HG03196 (cell line): ENCODE data around the gene PGGT1B.
A peak's percentile ranks its signal among the peaks of the same experiment; 100 is the strongest.

ENCODE experiments used
- ATAC-seq: cut with Tn5 transposase; IDR thresholded peaks from one replicate; pipeline ENCODE4 v1.9.1; 2021; ENCODE audit not compliant: unreplicated experiment

Gene PGGT1B

DNA sequence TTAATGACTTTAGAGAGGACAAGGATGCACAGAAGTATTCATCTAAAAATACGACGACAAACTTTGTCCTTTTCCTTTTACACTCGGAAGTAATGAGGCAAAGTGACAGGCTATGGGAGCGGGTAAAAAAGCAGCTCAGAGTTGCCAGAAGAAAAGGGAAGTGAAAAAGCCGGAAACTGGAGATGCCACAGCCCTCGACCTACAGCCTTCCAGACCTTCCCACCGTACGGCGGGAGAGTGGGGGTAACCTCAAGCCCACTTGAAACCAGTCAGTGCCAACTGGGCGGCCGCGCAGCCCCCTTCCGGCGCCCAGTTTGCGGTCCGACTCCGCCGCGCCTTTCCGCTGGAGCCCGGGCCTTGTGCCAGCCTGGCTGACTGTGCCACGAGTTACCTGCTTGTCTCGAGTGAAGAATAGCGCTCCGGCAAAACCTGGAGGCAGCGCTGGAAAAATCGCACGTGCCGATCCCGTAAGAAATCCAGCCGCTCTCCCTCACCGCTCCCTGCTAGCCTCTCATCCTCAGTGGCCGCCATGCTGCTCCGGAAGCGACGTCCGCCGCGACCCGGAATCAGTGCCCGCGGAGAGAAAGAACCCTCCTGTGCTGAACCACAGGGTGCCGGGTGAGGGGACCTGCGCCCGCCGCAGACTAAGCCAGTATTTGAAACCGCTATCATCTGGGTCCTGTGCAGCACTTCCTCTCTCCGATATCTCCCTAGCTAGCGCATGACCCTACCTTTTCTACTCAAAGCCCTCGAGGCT lies at the start of gene PGGT1B:
TSS of gene PGGT1B (minus strand) at position 557 of the 757 bp plus-strand sequence. CDS start at position 531, 26 bp downstream.
- peak; percentile 90 for ATAC-seq

DNA sequence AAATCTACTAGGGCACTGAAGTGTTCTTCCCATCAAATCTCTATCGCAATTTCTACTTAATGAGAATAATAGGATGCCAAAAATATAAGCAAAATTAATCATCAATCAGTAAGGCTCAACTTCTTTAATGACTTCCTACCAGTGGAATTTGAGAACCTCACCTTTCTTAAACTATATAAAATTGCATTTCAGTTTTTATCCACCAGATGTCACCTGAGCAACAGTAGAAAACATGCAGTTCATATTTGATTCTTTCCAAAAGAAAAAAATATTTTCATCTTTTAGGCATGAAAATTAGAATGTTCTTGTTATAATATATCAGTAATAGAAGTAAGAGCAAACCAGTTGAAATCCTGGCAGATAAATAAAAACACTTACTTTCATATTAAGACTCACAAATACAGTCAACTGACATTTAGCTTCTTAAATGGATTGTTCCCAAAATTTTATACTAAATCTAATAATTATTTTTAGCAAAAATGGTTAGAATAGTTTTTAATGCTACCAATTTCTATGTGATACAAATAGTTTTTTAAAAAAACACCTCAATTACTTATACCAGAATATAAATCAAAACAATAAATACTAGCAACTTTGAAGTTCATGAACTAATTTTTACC lies 47.2 kb upstream of the PGGT1B start:
- no peak for ATAC-seq

DNA sequence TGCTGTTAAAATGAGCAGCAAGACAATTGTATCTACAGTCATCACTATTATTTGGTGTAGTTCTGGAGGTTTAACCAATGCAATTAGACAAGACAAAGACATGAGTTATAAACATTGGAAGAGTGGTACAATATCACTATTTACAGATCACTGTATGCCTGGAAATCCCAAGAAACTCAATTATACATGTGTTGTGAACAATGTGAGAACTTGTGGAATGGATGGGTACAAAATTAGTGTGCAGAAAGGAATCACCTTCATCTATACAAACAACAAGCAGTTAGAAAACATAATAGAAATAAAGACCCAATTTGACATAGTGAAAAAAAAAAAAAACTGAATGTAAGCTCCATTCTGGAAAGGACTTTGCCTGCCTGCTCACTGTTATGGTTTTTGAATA lies 46.1 kb upstream of the PGGT1B start:
- ATAC-seq = no peak

DNA sequence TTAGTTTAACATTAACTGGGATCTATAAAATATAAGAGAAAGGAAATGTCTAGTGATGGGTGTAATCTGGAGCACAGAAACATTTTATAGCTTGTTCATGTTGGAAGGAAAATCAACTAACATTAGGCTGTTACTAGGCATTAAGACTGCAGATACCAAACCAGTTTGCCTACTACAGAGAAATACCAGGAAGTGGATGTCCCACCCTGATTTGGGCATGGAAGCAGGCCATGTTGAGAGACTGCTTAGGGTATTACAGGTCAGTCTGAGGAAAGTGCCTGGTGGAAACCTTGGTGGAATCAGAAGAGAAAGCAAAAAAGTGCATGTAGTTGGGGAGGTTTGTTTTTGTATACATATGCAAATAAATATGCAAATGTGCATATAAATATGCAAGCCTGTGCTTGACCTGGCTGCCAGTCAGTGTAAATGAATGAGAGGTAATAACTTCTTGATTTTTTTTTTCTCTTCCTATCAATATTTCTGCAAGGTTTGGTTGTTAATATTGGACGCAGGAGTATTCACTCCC lies 43.4 kb upstream of the PGGT1B start:
- no peak for ATAC-seq

DNA sequence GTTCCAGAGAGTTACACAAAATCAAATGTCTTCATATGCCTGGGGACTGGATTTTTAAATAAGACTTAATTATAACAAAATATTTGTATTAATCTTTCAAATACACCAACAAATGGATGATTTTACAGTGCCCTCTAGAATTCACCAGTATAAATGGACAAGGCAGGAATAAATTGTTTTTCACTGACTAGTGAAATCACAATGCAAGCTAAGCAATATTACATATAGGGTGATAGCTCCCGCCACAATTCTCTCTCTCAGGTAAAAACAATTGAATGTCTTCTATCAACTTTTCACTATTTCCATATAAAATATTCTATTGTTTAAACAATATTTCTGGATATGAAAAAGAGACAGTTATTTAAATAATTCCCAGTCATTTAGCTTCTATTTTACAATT lies 41.8 kb upstream of the PGGT1B start:
- ATAC-seq = no peak

DNA sequence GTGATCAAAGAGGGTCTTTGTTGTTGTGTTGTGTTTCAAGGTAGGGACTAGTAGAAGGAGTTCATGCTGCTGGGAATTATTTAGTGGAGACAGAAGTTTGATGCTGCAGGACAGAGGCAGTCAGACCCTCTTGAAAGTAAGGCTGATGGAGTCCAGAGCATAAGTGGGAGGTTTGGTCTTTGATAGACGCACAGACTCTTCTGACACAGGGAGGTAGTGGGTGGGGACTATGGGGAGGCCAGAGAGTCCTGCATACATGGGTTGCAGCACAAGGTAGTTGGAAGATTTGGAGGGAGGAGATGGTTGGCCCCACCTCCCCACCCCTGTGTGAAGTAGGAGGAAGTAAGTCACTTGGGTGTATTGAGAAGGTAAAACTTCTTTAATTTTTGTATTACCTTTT lies 36.1 kb upstream of the PGGT1B start:
- ATAC-seq = no peak

DNA sequence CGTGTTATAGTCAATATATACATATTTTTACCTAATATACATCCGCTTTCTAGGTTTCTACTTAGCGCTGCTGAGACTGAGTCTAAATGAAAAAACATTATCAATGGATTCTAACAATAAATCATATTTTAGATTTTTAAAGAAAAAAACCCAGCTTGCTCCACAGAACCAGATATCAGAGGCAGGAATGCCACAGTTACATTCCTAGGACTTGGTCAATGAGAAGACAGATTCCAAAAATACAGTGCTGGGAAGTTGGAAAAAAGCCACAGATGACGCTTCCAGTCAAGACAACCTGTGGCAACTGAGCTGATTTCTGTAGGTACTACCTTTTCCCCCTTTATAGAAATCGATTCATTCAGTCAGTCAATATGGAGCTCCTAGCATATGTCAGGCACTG lies 34.4 kb upstream of the PGGT1B start:
- ATAC-seq = no peak

DNA sequence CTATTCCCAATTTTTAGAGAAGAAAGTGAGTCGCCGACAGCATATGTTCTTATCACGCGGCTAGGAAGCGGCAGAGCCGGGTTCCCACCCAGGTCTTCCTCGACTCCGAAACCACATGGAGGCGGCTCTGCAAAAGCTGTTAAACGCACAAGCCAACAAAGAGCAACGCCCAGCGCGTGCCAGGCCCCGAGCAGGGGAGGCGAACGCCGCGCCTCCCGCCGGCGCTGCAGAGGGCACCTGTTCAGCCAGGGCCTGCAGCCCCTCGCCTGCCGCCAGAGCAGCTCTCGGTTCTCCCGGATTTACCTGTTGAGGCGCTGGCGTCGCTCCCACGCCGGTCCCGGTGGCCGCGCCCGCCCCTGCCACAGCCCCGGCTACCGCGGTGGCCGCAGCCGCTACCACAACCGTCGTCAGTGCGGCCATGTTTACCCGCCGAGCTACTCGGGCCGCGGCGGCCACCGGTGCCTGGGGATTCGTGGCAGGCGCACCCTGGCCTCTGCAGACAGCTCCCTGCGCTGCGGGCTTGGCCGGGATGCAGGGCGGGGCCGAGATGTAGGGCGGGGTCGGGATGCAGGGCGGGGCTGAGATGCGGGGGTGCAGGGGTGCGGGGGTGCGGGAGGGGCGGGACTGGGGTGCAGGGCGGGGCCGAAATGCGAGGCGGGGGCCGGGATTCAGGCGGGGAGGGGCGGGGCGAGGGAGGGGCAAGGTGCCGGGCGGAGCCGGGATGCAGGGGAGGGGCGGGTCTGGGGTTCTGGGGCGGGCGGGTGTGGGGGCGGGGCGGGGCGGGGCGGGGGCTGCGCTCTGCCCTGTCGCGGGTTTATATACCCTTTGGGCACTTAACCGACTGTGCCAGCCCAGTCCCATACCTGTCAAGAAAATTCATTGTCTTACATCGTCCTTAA lies 33.7 kb upstream of the PGGT1B start, which contains the start of gene CCDC112:
TSS of gene CCDC112 (minus strand) at position 531 of the 899 bp plus-strand sequence. CDS start at position 420, 111 bp downstream.
- ATAC-seq = peak; percentile 77

DNA sequence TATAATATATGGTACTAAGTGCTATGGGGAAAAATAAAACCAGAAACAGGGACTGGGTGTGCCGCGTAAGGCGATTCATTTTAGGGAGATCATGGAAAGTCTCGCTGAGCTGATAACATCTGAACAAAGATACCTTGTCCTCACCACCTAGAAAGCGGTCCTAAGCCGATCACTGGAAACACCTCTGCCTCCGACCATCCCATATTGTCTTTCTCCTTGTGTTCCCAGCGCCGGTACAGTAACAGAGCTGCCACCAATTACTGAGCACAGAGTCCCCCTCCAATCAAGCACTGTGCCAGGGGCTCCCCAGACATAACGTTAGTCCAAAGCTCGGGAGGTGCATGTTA lies 33.1 kb upstream of the PGGT1B start:
- peak; percentile 16 for ATAC-seq

DNA sequence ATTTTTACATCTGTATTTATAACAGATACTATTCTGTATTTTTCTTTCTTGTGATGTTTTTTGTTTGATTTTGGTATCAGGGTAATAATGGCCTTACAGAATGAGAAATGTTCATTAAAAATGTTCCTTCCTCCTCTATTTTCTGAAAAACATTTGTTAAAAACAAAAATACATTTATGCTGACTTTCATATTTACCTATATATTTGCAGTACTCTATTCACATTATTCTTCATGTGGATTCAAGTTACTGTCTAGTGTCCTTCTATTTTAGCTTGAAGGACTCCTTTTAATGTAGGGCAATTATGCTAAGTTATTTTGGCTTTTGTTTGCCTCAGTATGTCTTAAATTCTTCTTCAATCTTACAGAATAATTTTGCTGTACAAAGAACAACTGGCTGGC lies 28.7 kb upstream of the PGGT1B start:
- no peak for ATAC-seq

DNA sequence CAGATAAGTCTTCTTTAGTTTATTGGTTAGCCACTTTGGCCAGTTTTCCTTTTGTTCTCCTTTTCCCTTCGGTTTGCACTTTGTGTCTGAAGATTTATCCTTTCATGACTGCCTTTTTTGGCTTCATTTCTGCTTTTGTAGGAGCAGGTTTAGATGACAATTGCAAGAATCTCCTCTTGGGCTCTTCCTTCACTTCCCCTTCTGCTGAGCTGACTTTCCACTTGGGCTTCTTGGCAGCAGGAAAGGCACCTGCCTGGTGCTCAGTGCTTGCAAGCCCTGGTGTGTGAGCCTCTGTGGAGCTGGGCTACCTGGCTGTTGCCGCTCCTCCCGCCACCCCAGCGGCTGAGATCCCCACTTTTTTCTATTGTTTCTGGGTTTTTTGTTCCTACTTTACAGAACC lies 26.4 kb upstream of the PGGT1B start:
- ATAC-seq = no peak

DNA sequence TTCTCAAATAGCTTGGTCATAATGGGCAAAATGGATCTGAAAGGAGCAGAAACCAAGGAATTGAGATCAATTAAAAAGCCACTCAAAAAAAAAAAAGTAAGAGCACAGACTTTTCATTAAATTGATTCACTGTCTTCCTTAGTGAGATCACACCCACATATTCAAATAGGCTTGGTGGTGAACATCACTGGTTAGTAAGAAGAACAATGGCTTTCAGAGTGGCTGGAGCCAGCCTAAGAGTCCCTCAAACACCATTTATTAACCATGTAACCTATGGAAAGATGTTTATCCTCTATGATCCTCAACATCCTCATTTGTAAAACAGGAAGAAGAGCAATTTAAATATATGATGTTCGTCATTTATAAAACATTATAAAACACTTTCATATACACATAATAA lies 21.3 kb upstream of the PGGT1B start:
- no peak for ATAC-seq

DNA sequence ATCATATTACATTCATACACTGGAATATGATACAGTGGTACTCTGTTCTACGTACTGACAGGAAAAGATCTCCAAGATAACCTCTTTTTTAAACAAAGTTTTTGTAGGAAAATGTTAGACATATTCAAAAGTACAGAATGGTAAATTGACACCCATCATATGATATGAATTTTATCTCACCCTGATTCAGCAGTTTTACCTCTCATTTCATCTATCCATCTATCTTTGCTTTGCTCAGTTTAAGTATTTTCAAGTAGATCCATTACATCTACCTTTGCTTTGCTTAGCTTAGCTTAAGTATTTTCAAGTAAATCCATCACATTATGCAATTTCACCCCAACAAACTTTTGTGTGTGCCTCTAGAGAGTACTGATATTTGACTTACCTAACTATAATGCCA lies 19.5 kb upstream of the PGGT1B start:
- no peak for ATAC-seq

DNA sequence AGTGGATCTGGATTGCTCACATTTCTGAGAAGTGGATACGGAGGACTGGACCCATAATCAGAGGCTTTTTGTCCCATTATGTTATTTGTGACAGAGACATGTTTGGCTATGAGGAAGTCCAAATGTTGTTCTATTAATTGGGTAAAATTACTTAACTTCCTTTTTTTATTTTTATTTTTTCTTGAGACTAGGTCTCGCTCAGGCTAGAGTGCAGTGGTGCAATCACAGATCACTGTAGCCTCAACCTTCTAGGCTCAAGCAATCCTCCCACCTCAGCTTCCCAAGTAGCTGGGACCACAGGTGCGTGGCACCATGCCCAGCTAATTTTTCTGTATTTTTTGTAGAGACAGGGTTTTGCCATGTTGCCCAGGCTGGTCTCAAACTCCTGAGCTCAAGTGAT lies 11.9 kb upstream of the PGGT1B start:
- no peak for ATAC-seq

DNA sequence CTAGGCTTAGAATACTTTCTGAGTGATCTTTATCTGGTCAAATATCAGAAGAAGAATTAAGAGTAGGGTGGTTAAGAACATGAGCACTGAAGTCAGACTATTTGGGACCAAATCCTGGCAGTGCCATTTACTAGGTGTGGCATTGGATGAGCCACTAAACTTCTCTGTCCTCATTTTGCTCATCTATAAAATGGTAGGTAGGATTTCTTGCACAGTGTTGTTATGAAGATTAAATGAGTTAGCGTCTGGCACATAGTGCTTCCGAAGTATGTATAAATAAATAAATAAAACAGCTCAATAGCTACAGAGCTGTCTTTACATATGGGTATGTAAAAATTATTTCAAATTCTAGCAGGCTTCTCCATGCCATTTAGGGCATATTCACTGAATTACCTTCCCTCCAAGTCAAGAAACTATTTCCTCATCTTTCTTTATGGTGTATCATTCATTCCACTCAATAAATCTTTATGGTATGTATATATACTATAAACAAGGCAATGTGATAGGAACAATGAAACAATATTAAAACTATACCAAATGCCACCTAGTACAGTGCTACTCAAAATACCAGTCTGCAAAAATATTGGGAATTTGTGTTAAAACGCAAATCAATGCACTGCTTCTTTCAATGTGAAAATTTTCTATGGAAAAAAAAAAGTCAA lies 9.8 kb upstream of the PGGT1B start:
- no peak for ATAC-seq

DNA sequence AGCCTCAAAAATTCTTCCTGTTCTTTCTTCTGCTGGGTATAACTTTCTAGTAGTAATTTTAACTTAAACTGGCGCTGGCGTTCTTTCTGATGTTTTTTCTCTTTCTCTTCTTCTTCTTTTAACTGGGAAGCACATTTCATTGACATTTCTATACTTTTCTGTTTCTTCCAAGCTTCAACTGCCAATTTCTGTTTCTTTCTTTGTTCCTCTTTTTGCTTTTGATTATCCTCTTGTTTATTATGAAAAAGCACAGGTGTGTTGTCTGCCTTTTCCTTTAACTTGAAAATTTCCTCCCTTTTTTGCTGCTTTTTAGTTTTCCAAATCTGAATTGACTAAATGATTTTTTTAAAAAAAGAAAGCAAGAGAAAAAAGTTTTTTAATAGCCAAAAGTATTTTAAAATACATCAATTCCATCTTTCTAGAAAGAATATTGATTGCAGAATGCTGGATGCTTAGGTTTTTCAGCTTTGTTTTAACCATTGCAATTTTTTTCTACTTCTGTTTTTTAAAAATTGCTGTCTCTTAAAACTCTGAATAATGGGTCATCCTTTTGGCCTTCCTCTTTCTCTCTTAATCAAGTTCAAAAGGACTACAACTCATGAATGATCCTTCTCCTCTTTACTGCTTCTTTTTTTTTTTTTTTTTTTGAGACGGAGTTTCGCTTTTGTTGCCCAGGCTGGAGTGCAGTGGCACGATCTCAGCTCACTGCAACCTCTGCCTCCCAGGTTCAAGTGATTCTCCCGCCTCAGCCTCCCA lies 8.8 kb upstream of the PGGT1B start:
- no peak for ATAC-seq

DNA sequence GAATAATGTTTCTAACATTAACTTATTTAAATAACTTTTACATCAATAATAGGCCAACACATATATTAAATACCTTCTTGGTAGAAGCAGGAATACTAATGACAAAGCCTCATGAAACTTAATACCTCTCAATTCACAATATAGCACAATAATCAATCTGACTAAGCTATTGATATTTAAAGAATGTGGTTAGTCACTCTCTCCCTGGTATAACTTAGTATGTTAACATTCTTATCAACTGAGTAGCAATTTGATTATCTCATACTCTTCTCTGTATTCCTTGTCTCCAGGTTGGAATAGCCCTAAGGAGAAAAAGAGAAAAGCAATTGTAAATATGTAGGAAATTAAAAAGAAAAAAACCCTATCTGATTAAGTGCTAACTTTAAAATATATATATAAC lies 4.9 kb upstream of the PGGT1B start:
- no peak for ATAC-seq

DNA sequence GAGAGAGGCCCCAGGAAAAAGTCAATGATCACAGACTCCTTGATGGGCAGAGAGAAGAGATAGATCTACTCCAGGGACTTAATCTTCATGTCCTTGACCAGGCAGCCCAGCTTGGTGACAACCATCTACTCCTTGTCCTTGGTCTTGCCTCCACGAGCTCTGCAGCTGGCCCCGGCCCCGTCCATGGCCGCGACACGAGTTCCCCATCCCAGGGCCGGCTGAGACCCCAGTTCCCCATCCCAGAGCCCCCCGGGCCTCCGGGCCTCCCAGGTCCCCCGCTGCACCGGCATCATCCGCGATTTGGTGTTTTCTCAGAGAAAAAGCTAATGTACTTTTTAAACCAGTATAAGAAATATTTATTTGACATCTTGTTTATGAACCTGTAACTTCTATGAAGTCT lies 2.5 kb upstream of the PGGT1B start:
- no peak for ATAC-seq

DNA sequence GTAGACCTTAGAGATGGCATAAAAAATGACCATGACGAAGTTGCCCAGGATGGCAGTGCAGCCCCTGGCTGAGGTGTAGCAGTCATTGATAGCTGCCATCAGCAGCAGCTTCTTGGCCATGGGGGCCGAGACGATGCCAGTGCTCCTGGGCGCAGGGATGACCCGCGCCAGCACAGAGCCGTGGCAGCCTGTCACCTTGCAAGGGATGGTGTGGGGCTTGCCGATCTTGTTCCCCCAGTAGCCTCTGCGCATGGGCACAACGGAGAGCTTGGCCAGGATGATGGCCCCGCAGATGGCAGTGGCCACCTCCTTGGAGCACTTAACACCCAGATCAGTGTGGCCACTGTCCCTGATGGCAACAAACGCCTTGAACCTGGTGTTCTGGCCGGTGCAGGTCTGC lies 2.1 kb upstream of the PGGT1B start:
- ATAC-seq = no peak

DNA sequence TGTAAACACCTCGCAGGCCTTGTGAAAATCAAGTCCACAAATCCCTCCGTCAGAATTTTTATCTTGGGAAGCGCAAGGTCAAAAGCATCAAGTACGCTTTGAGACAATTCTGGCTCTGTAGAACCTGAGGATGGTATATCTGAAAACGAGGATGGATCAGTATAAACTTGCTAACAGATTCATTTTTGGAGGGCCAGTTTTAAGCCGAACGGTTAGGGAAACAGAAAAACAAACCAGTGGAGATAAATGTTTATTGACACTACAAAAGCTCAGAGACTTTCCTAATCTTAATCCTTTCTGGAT lies 352 bp upstream of the PGGT1B start:
- no peak for ATAC-seq

DNA sequence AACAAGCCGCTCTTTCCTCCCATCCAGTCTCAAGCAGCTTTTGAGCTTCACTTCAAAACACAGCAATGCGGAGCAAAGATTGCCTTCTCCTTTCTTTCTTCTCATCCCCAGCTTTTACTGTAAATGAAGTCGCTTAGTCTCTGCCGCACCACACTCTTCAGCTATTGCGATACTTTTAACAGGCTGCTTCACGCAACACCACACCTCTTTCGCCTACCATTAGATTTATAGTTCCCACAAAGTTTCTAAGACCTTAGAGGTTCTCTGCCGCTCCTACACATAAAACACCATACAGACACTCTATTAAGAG lies 711 bp downstream of the PGGT1B start:
- ATAC-seq = peak; percentile 35
